CD14-positive monocyte (primary cell): ENCODE results near the gene MYBPHL. TPM values are rescaled to one million over a fixed set of nuclear protein-coding genes. Genes with fewer than 3 reads are reported as not detected.

ENCODE experiments used
- DNase-seq, 3 donors: peaks; one replicate each; pipeline ENCODE4 v3.0.0-alpha.2; 2011 to 2022
- H2AFZ ChIP-seq: 2 replicates; pipeline ENCODE4 v1.6.0; 2012; ENCODE audit warnings: mild to moderate bottlenecking, low read depth, low read length, inconsistent platforms; ENCODE audit not compliant: insufficient read depth, poor library complexity, severe bottlenecking
- H3K27ac ChIP-seq, 2 donors: 1 replicate in 1 of 2; 2 replicates in 1 of 2; pipeline ENCODE4 v1.5.1; 2012 to 2013; ENCODE audit warnings: low read length in 2 of 2, control low read depth in 1 of 2, inconsistent platforms in 1 of 2, low read depth in 1 of 2, mild to moderate bottlenecking in 1 of 2
- H3K27me3 ChIP-seq, 2 donors: one replicate each; pipeline versions ENCODE4 v1.6.0 to v1.6.1; 2011 to 2013; ENCODE audit warnings: low read length in 2 of 2; ENCODE audit not compliant: control insufficient read depth in 2 of 2, insufficient read depth in 2 of 2
- H3K36me3 ChIP-seq, 2 donors: replicated peaks in 1 of 2; 1 replicate in 1 of 2; 2 replicates in 1 of 2; pipeline versions ENCODE4 v1.5.1 to v1.6.1; 2012 to 2013; ENCODE audit warnings: low read length in 2 of 2, control low read depth in 1 of 2, inconsistent platforms in 1 of 2, mild to moderate bottlenecking in 1 of 2; ENCODE audit not compliant: insufficient read depth in 2 of 2, control insufficient read depth in 1 of 2
- H3K4me1 ChIP-seq, 2 donors: 1 replicate in 1 of 2; 2 replicates in 1 of 2; pipeline versions ENCODE4 v1.5.1 to v1.6.1; 2012 to 2013; ENCODE audit warnings: low read length in 2 of 2, control low read depth in 1 of 2, inconsistent platforms in 1 of 2, mild to moderate bottlenecking in 1 of 2, moderate library complexity in 1 of 2; ENCODE audit not compliant: insufficient read depth in 2 of 2, control insufficient read depth in 1 of 2
- H3K4me2 ChIP-seq: replicated peaks from 2 replicates; pipeline ENCODE3; 2012; ENCODE audit warnings: low read length, moderate library complexity, mild to moderate bottlenecking; ENCODE audit not compliant: poor library complexity, severe bottlenecking; ENCODE audit errors: extremely low read depth
- H3K4me3 ChIP-seq, 3 experiments: fragments of 200-600 bp in 1 of 3; sonication (generic) in 1 of 3; replicated peaks in 1 of 3; 1 replicate in 2 of 3; 2 replicates in 1 of 3; pipeline ENCODE4 v1.5.1; 2011 to 2013; ENCODE audit warnings: low read length in 3 of 3, mild to moderate bottlenecking in 3 of 3, control low read depth in 2 of 3, low read depth in 2 of 3, inconsistent platforms in 1 of 3, moderate library complexity in 1 of 3
- H3K79me2 ChIP-seq: 2 replicates; pipeline ENCODE4 v1.6.0; 2012; ENCODE audit warnings: mild to moderate bottlenecking, control low read depth, inconsistent platforms, low read length, moderate library complexity; ENCODE audit not compliant: insufficient read depth
- H3K9ac ChIP-seq: 2 replicates; pipeline ENCODE4 v1.6.0; 2017; ENCODE audit warnings: low read length, mild to moderate bottlenecking; ENCODE audit not compliant: insufficient read depth, poor library complexity, severe bottlenecking
- H3K9me3 ChIP-seq, 2 donors: replicated peaks in 1 of 2; 1 replicate in 1 of 2; 2 replicates in 1 of 2; pipeline versions ENCODE4 v1.5.1 to v1.6.1; 2012 to 2013; ENCODE audit warnings: low read length in 2 of 2, control low read depth in 1 of 2; ENCODE audit not compliant: control insufficient read depth in 1 of 2, insufficient read depth in 1 of 2
- H4K20me1 ChIP-seq: 2 replicates; pipeline ENCODE4 v1.6.0; 2012; ENCODE audit warnings: mild to moderate bottlenecking, low read length, control low read depth, moderate library complexity; ENCODE audit not compliant: insufficient read depth
- H3K27ac Mint-ChIP-seq, 7 donors: one replicate each; pipeline ENCODE4 v1.8.0; 2020; ENCODE audit warnings: mild to moderate bottlenecking in 7 of 7, mixed read lengths in 7 of 7, moderate library complexity in 6 of 7, inconsistent platforms in 2 of 7
- H3K27me3 Mint-ChIP-seq, 3 donors: one replicate each; pipeline ENCODE4 v1.8.0; 2021 to 2022; ENCODE audit warnings: low read depth in 3 of 3, mild to moderate bottlenecking in 3 of 3, mixed read lengths in 3 of 3, moderate library complexity in 3 of 3, inconsistent platforms in 1 of 3
- H3K36me3 Mint-ChIP-seq, 2 donors: one replicate each; pipeline ENCODE4 v1.8.0; 2020; ENCODE audit warnings: mixed read lengths in 2 of 2, inconsistent platforms in 1 of 2, mild to moderate bottlenecking in 1 of 2
- H3K4me1 Mint-ChIP-seq: one replicate; pipeline ENCODE4 v1.8.0; 2020; ENCODE audit warnings: mild to moderate bottlenecking, mixed read lengths
- H3K4me3 Mint-ChIP-seq, 2 donors: one replicate each; pipeline ENCODE4 v1.8.0; 2020; ENCODE audit warnings: mild to moderate bottlenecking in 2 of 2, mixed read lengths in 2 of 2, moderate library complexity in 1 of 2
- H3K9me3 Mint-ChIP-seq, 7 donors: one replicate each; pipeline ENCODE4 v1.8.0; 2020 to 2022; ENCODE audit warnings: mixed read lengths in 7 of 7, mild to moderate bottlenecking in 6 of 7, moderate library complexity in 6 of 7, inconsistent platforms in 2 of 7
- WGBS: methylation state at CpG from one replicate; pipeline ENCODE4 v1.1.5; 2013; ENCODE audit warnings: missing lambda C conversion rate; ENCODE audit not compliant: insufficient coverage; 5-methylcytosine and 5-hydroxymethylcytosine counted together
- intact Hi-C, 2 donors: fragments of 100-400 bp; cut with micrococcal nuclease; formaldehyde crosslinking; loops; one replicate each; pipeline versions ENCODE4 v1.15.0 to v1.15.1; 2023
- polyA plus RNA-seq, 3 donors: library from polyadenylated mRNA; depleted of rRNA in 1 of 3; unstranded in 2 of 3; stranded (reverse) in 1 of 3; fragments of 300-500 nt in 2 of 3; fragments of >200 nt in 1 of 3; fragmentation: Illumina TruSeq in 2 of 3; gene quantifications; 1 replicate in 2 of 3; 2 replicates in 1 of 3; pipeline ENCODE4 v1.2.3, GENCODE V29; 2012 to 2021
- TF ChIP-seq, protein P1 (sequence below): fragments of 200-600 bp; IDR thresholded peaks from one replicate; pipeline ENCODE4 v1.8.0; 2022; ENCODE audit warnings: antibody characterized with exemption, mild to moderate bottlenecking

MYBPHL gene
- polyA plus RNA-seq, 3 donors: 0.13 TPM; not detected in 2

DNA sequence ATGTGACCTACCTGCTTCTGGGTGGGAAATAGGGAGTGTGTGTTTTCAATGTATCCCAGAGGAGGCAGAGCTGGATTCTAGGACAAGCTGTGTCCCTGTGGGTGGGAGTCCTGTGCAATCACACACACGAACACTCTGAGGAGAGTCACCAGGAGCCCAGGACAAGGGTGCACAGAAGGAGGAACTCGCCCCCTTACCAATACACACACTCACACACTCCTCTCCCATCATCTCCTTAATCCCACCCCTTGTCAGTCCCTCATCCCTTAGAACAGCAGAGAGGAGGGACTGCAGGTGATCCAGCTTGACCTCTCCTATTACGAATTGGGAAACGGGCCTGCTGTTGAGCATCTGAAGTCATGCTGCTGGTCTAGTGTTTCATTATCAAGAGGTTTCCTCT lies 8.5 kb upstream of the MYBPHL start:
- intact Hi-C loops: no loop called here
- Histone ChIP-seq H3K4me3 (no peak overlapping the region), H2AFZ (no peak overlapping the region), H3K9ac (no peak overlapping the region), H3K79me2 (no peaks in the 10 kb centered on the region), H3K27me3 (no peaks in the 10 kb centered on the region), H3K36me3 (peaks cover 81 to 99% of the 10 kb centered on the region in 2 donors), H3K9me3 (no peaks in the 10 kb centered on the region), H3K4me1 (peaks cover 7 to 13% of the 10 kb centered on the region in 2 donors), H4K20me1 (no peaks in the 10 kb centered on the region), H3K4me2 (no peak overlapping the region), H3K27ac (no peak overlapping the region)
- 100% methylated on average over 1 of the region's 4 CpGs for WGBS
- H3K27ac Mint-ChIP-seq: no peak overlapping the region
- peaks cover 14% of the 10 kb centered on the region for H3K4me1 Mint-ChIP-seq
- H3K9me3 Mint-ChIP-seq: peaks cover 0 to 4% (median 0%) of the 10 kb centered on the region in 7 donors
- peaks cover 0 to 6% (median 6%) of the 10 kb centered on the region in 3 donors for H3K27me3 Mint-ChIP-seq
- no peak for DNase-seq
- H3K4me3 Mint-ChIP-seq: no peak overlapping the region
- TF ChIP-seq, protein P1, sequence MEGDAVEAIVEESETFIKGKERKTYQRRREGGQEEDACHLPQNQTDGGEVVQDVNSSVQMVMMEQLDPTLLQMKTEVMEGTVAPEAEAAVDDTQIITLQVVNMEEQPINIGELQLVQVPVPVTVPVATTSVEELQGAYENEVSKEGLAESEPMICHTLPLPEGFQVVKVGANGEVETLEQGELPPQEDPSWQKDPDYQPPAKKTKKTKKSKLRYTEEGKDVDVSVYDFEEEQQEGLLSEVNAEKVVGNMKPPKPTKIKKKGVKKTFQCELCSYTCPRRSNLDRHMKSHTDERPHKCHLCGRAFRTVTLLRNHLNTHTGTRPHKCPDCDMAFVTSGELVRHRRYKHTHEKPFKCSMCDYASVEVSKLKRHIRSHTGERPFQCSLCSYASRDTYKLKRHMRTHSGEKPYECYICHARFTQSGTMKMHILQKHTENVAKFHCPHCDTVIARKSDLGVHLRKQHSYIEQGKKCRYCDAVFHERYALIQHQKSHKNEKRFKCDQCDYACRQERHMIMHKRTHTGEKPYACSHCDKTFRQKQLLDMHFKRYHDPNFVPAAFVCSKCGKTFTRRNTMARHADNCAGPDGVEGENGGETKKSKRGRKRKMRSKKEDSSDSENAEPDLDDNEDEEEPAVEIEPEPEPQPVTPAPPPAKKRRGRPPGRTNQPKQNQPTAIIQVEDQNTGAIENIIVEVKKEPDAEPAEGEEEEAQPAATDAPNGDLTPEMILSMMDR: no peak
- peaks cover 89 to 98% of the 10 kb centered on the region in 2 donors for H3K36me3 Mint-ChIP-seq

DNA sequence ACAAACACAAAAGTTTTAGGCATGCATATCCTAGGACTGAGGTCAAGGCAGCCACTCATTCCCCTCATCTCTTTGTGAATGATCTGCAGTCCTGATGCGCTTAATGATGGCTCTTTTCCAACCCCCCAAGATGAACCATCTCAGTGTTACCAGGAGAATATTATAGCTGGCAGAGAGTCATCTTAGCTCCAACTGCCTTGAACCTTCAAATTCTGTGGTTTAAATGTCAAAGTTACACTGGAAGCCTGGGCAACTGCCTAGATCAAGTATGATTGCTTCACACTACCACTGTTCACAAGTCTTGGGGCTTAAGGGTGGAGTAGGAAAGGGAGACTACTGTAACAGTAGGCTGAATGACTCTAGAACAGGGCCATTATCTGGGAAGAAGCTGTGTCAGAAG lies 8.0 kb upstream of the MYBPHL start:
- H3K27me3 Mint-ChIP-seq: peaks cover 0 to 6% (median 6%) of the 10 kb centered on the region in 3 donors
- WGBS: no CpG with 5 or more reads among the region's 1 CpG
- peaks cover 15% of the 10 kb centered on the region for H3K4me1 Mint-ChIP-seq

More for the DNA sequence above, 8.0 kb upstream of the MYBPHL start:
- Mint-ChIP-seq H3K4me3 (no peak overlapping the region), H3K36me3 (peaks cover 87 to 97% of the 10 kb centered on the region in 2 donors), H3K9me3 (peaks cover 0 to 4% (median 0%) of the 10 kb centered on the region in 7 donors), H3K27ac (no peak overlapping the region)
- Histone ChIP-seq H3K9me3 (no peaks in the 10 kb centered on the region), H3K9ac (no peak overlapping the region), H2AFZ (no peak overlapping the region), H3K27ac (no peak overlapping the region), H3K4me3 (no peak overlapping the region), H4K20me1 (no peaks in the 10 kb centered on the region), H3K79me2 (no peaks in the 10 kb centered on the region), H3K36me3 (peaks cover 76 to 99% of the 10 kb centered on the region in 2 donors), H3K27me3 (no peaks in the 10 kb centered on the region), H3K4me1 (peaks cover 8 to 14% of the 10 kb centered on the region in 2 donors), H3K4me2 (no peak overlapping the region)
- TF ChIP-seq, protein P1: no peak
- no peak for DNase-seq
- intact Hi-C loops: no loop called here
